GM12875 (cell line): ENCODE data around the gene KMT5B.
A peak's percentile ranks its signal among the peaks of the same experiment; 100 is the strongest.
"Not testable (repeated sequence)": the region's sequence is repeated elsewhere in the genome, so short reads cannot be mapped to it uniquely, and the experiment has no call there.

ENCODE experiments used
- H3K4me3 ChIP-seq: one replicate; pipeline ENCODE4 v1.5.1; 2011; ENCODE audit warnings: low read depth, low read length, control low read depth
- CTCF ChIP-seq: IDR thresholded peaks from 2 replicates; pipeline ENCODE4 v1.5.1; 2011; ENCODE audit warnings: low read depth, mild to moderate bottlenecking, control low read depth, inconsistent platforms, low read length, moderate library complexity, borderline replicate concordance; ENCODE audit not compliant: insufficient read depth

Gene KMT5B

DNA sequence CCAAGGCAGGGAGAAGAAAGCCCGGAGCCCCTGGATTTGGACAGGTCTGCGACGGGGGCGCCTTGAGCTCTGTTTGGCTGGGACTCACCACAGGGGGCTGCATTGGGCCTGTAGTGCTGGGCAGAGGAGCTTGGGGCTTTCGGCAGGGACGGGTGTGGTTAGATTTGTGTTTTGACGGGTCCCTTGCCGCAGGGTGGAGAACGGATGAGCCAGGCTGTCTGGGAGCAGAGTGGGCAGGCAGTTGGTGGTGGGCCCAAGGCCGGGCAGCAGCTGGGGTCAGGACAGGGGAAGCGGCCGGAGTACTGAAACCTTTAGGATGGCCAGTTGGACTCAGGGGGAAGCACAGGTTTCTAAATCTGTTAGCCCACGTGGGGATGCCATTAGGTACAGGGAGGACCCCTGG is 45.3 kb upstream of the KMT5B start:
- TF ChIP-seq CTCF = no peak
- no peak overlapping the region for H3K4me3 ChIP-seq

- peak; percentile 77 for TF ChIP-seq CTCF
- no peak overlapping the region for H3K4me3 ChIP-seq
Observed at GRCh38 chr11:68257477-68258362, 44.6 kb upstream of the KMT5B start.

GRCh38 chr11:68256331-68256741 is 43.2 kb upstream of the KMT5B start:
- no peak overlapping the region for H3K4me3 ChIP-seq
- no peak for TF ChIP-seq CTCF

- TF ChIP-seq CTCF = no peak
- H3K4me3 ChIP-seq = no peak overlapping the region
Observed at GRCh38 chr11:68255526-68255925, 42.4 kb upstream of the KMT5B start.

DNA sequence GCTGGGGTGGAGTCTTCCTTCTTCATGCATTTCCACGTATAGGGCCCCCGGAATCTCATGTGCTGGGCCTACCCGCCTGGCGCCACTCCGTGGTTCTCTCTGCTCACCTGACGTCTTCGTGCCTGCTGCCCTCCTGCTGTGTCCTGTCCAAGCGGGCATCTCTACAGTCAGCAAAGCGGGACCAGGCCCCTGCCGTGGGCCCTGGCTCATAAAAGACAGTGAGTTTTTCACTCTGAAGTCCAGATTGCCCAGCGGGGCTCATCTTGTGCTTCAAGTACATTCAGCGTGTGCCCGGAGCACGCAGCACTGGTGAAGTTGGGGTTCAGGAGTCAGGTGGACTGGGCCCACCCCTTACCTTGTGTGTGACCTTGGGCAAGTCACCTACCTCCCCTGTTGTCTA is 41.3 kb upstream of the KMT5B start:
- H3K4me3 ChIP-seq = no peak overlapping the region
- no peak for TF ChIP-seq CTCF

GRCh38 chr11:68251765-68252164 is 38.7 kb upstream of the KMT5B start:
- no peak for TF ChIP-seq CTCF

DNA sequence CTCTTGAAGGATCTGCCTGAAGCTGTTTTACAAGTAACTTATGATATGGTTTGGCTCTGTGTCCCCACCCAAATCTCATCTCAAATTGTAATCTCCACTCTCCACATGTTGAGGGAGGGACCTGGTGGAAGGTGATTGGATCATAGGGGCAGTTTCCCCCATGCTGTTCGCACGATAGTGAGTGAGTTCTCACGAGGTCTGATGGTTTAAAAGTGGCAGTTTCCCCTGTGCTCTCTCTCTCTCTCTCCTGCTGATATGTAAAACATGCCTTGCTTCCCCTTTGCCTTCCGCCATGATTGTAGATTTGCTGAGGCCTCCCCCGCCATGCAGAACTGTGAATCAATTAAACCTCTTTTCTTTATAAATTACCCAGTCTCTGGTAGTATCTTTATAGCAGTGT is 31.8 kb upstream of the KMT5B start:
- not testable (repeated sequence) for H3K4me3 ChIP-seq

More at GRCh38 chr11:68251765-68252164, 38.7 kb upstream of the KMT5B start:
- H3K4me3 ChIP-seq = no peak overlapping the region

- not testable (repeated sequence) for H3K4me3 ChIP-seq
Observed at GRCh38 chr11:68243847-68244246, 30.8 kb upstream of the KMT5B start.
